HCT116 (cell line): ENCODE measurements around the gene MAP2K2.

ENCODE experiments used
- CEBPB ChIP-seq: IDR thresholded peaks from 2 replicates; pipeline ENCODE4 v1.6.1; 2012; ENCODE audit warnings: low read depth
- EZH2 ChIP-seq: fragments of 200-600 bp; sonication (generic); IDR thresholded peaks from 2 replicates; pipeline ENCODE4 v1.6.1; 2017; ENCODE audit warnings: antibody characterized with exemption, mixed run types
- EZH2phosphoT487 ChIP-seq: fragments of 200-600 bp; IDR thresholded peaks from 2 replicates; pipeline ENCODE4 v1.6.1; 2018; ENCODE audit warnings: antibody characterized with exemption, borderline replicate concordance
- POLR2A ChIP-seq: IDR thresholded peaks from 2 replicates; pipeline ENCODE4 v1.7.0; 2011; ENCODE audit warnings: borderline replicate concordance; ENCODE audit not compliant: insufficient read depth, insufficient read length; ENCODE audit errors: extremely low read depth
- POLR2AphosphoS5 ChIP-seq: IDR thresholded peaks from 2 replicates; pipeline ENCODE4 v1.6.1; 2011; ENCODE audit warnings: mild to moderate bottlenecking, low read depth, low read length, moderate library complexity
- RAD21 ChIP-seq: IDR thresholded peaks from 2 replicates; pipeline ENCODE4 v1.6.1; 2012; ENCODE audit warnings: low read depth, mild to moderate bottlenecking
- SIN3A ChIP-seq: IDR thresholded peaks from 2 replicates; pipeline ENCODE4 v1.6.1; 2012; ENCODE audit warnings: low read depth
- SRF ChIP-seq: IDR thresholded peaks from 2 replicates; pipeline ENCODE4 v1.6.1; 2012; ENCODE audit warnings: low read depth
- ZFX ChIP-seq: fragments of 450-650 bp; IDR thresholded peaks from 2 replicates; pipeline ENCODE4 v1.6.1; 2017
- ZNF274 ChIP-seq: fragments of 200-500 bp; sonication (Bioruptor generic); IDR thresholded peaks from 2 replicates; pipeline ENCODE4 v1.6.1; 2014; ENCODE audit warnings: mild to moderate bottlenecking, low read depth, low read length, inconsistent platforms
- TF ChIP-seq, protein P1 (sequence below), 3 experiments: fragments of 200-600 bp in 1 of 3; sonication (generic) in 1 of 3; IDR thresholded peaks in 2 of 3; conservative IDR thresholded peaks in 1 of 3; 2 replicates each; pipeline ENCODE4 v1.5.1; 2012 to 2017; ENCODE audit warnings: low read depth in 2 of 3, low read length in 2 of 3, antibody characterized with exemption in 1 of 3, borderline replicate concordance in 1 of 3, control low read depth in 1 of 3, mild to moderate bottlenecking in 1 of 3, mixed read lengths in 1 of 3, mixed run types in 1 of 3, moderate library complexity in 1 of 3; ENCODE audit not compliant: insufficient read depth in 1 of 3
- TF ChIP-seq, protein P2 (sequence below): IDR thresholded peaks from 2 replicates; pipeline ENCODE4 v1.6.1; 2012
- TF ChIP-seq, protein P3 (sequence below): IDR thresholded peaks from 2 replicates; pipeline ENCODE4 v1.6.1; 2012
- TF ChIP-seq, protein P4 (sequence below): IDR thresholded peaks from 2 replicates; pipeline ENCODE4 v1.6.1; 2012; ENCODE audit warnings: low read depth

DNA sequence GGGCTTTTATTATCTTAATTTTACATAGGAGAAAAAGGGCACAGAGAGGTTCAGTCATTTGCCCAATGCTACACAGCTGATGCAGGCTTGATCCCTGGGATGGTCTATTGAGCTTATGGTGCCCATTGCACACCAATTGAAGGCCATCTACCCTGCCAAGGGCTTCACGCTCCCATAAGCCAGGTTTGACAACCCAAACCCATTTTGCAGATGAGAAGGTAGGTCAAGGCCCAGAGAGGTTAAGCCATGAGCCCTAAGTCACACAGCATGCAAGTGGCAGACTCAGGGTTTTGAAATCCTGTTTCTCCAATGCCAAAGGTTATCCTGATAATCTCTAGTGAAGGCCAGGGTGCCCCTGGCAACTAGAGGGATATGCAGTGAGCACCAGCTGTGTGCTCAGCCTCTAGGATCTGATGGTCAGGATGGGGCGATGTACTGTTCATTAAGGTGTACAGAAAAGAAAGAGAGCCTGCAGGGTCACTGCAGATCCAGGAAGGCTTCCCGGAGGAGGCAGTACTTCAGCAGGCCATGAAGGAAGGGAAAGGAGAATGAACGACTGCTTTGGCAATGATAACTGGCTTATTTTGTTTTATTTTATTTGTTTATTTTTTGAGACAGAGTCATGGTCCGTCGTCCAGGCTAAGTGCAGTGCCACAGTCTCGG, 37.6 kb upstream of the MAP2K2 start:
- TF ChIP-seq RAD21 (no peak), POLR2AphosphoS5 (no peak), POLR2A (no peak), ZNF274 (no peak), EZH2 (no peak), CEBPB (no peak), SRF (no peak), SIN3A (no peak), ZFX (no peak), EZH2phosphoT487 (no peak)
- TF ChIP-seq, protein P1, sequence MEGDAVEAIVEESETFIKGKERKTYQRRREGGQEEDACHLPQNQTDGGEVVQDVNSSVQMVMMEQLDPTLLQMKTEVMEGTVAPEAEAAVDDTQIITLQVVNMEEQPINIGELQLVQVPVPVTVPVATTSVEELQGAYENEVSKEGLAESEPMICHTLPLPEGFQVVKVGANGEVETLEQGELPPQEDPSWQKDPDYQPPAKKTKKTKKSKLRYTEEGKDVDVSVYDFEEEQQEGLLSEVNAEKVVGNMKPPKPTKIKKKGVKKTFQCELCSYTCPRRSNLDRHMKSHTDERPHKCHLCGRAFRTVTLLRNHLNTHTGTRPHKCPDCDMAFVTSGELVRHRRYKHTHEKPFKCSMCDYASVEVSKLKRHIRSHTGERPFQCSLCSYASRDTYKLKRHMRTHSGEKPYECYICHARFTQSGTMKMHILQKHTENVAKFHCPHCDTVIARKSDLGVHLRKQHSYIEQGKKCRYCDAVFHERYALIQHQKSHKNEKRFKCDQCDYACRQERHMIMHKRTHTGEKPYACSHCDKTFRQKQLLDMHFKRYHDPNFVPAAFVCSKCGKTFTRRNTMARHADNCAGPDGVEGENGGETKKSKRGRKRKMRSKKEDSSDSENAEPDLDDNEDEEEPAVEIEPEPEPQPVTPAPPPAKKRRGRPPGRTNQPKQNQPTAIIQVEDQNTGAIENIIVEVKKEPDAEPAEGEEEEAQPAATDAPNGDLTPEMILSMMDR (IDR thresholded peaks at IDR 0.05 in 2 of 3, conservative IDR thresholded peaks at IDR 0.05 in 1 of 3; ENCODE audit: borderline replicate concordance in 1 of 3, insufficient read depth in 1 of 3, low read depth in 2 of 3, low read length in 2 of 3): no peak
- TF ChIP-seq, protein P2, sequence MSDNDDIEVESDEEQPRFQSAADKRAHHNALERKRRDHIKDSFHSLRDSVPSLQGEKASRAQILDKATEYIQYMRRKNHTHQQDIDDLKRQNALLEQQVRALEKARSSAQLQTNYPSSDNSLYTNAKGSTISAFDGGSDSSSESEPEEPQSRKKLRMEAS: no peak
- TF ChIP-seq, protein P3, sequence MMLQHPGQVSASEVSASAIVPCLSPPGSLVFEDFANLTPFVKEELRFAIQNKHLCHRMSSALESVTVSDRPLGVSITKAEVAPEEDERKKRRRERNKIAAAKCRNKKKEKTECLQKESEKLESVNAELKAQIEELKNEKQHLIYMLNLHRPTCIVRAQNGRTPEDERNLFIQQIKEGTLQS: no peak
- TF ChIP-seq, protein P4, sequence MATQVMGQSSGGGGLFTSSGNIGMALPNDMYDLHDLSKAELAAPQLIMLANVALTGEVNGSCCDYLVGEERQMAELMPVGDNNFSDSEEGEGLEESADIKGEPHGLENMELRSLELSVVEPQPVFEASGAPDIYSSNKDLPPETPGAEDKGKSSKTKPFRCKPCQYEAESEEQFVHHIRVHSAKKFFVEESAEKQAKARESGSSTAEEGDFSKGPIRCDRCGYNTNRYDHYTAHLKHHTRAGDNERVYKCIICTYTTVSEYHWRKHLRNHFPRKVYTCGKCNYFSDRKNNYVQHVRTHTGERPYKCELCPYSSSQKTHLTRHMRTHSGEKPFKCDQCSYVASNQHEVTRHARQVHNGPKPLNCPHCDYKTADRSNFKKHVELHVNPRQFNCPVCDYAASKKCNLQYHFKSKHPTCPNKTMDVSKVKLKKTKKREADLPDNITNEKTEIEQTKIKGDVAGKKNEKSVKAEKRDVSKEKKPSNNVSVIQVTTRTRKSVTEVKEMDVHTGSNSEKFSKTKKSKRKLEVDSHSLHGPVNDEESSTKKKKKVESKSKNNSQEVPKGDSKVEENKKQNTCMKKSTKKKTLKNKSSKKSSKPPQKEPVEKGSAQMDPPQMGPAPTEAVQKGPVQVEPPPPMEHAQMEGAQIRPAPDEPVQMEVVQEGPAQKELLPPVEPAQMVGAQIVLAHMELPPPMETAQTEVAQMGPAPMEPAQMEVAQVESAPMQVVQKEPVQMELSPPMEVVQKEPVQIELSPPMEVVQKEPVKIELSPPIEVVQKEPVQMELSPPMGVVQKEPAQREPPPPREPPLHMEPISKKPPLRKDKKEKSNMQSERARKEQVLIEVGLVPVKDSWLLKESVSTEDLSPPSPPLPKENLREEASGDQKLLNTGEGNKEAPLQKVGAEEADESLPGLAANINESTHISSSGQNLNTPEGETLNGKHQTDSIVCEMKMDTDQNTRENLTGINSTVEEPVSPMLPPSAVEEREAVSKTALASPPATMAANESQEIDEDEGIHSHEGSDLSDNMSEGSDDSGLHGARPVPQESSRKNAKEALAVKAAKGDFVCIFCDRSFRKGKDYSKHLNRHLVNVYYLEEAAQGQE: no peak
